ENCODE data around the gene PRR18. TPM values are rescaled to one million over a fixed set of nuclear protein-coding genes. Genes with fewer than 3 reads are reported as not detected.
A peak's percentile ranks its signal among the peaks of the same experiment; 100 is the strongest.

PRR18 gene
- polyA plus RNA-seq, 1 donor from 2014 or later: not detected

DNA sequence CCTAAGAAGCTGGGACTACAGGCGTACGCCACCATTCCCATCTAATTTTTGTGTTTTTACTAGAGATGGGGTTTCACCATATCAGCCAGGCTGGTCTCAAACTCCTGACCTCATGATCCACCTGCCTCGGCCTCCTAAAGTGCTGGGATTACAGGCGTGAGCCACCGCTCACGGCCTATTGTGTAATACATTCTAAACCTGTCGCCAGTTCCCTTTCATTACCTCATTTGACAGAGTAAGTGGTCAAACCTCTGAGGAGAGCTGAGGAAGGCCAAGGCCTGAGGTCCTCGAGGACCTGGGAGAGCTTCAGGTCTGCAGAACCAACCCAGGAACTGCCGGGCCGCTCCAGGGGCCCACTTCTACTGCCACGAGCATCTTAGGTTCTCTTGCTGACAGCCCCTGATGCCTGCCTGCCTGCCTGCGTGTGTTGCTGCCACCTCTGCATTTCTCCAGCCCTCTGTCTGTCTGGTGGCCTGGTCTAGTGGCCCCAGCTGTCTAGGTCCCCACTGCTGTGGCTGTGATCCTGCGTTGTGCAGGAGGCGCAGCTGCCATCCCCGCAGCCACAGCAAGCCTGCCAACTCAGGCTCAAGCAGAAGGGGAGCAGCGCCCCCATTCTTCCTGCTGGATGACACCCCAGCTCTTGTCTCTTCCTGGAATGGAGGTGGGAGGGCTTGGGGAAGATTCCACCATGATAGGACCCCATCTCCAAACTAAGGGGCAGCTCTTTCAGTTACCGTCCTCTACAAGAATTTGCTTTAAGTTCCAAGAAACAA, 45.3 kb downstream of the PRR18 start:
- Mint-ChIP-seq H3K27ac (no peak overlapping the region), H3K4me1 (peaks cover 0 to 15% (median 2%) of the 10 kb centered on the region in 3 donors), H3K9me3 (no peaks in the 10 kb centered on the region), H3K27me3 (peaks cover 15% of the 10 kb centered on the region), H3K36me3 (peaks cover 3% of the 10 kb centered on the region), H3K4me3 (no peak overlapping the region)

GRCh38 chr6:166259296-166259977, 48.8 kb downstream of the PRR18 start:
- peaks cover 3% of the 10 kb centered on the region for H3K36me3 Mint-ChIP-seq
- H3K27me3 Mint-ChIP-seq: peaks cover 19% of the 10 kb centered on the region
- peaks cover 0 to 7% (median 3%) of the 10 kb centered on the region in 3 donors for H3K9me3 Mint-ChIP-seq
- peak overlapping the region in 3 of 4 donors; percentile 71 to 93 (median 72) for H3K4me3 Mint-ChIP-seq
- peak overlapping the region in 2 of 3 donors; percentile 90 to 96 for H3K27ac Mint-ChIP-seq
- peaks cover 0 to 15% (median 2%) of the 10 kb centered on the region in 3 donors for H3K4me1 Mint-ChIP-seq

DNA sequence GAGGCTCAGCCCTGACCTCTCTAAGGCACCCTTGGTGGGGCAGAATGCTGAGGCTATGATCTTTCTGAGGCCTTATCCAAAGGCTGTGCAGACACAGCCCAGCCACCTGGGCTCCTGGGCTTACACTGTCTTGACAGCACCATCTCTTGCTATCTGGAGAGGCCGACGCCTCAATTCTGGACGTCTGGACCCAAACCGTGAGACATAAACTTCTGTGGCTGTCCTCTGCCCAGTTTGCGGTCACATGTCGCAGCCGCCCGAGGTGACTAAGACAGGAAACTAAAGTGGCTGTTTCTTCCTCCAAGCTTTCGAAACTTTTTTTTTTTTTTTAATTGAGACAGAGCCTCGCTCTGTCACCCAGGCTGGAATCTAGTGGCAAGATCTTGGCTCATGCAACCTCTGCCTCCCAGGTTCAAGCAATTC, 49.3 kb downstream of the PRR18 start:
- Mint-ChIP-seq H3K4me3 (peak overlapping the region in 3 of 4 donors; percentile 71 to 93 (median 72)), H3K27ac (peak overlapping the region in 2 of 3 donors; percentile 90 to 96), H3K36me3 (peaks cover 3% of the 10 kb centered on the region), H3K9me3 (peaks cover 0 to 7% (median 3%) of the 10 kb centered on the region in 3 donors), H3K4me1 (peaks cover 0 to 15% (median 2%) of the 10 kb centered on the region in 3 donors), H3K27me3 (peaks cover 25% of the 10 kb centered on the region)

DNA sequence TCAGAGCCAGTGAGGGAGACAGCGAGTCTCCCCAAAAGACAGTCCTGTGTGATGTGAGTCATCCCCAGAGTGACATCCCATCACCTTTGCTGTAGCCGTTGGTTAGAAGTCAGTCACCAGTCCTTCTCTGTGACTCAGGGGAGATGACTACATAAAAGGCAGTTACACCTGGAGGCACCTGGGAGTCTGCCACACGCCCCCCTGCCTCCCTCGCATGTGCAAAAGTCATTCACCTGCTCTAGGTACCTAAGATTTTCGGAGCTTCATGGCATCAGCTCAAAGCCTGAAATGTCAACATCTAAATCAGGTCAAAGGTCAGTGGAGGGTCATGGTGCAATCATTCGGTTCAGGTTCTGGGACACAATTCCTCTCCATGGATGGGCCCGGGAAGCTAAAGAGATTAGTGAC, 50.3 kb downstream of the PRR18 start:
- peaks cover 3% of the 10 kb centered on the region for H3K36me3 Mint-ChIP-seq
- H3K9me3 Mint-ChIP-seq: peaks cover 0 to 7% (median 3%) of the 10 kb centered on the region in 3 donors
- H3K4me1 Mint-ChIP-seq: peaks cover 0 to 16% (median 2%) of the 10 kb centered on the region in 3 donors
- peaks cover 28% of the 10 kb centered on the region for H3K27me3 Mint-ChIP-seq
- H3K4me3 Mint-ChIP-seq: no peak overlapping the region
- H3K27ac Mint-ChIP-seq: no peak overlapping the region

Other genes with a start within 250 kb of the PRR18 start
- gene TBXT, start 140.5 kb downstream of the PRR18 start, polyA plus RNA-seq: not detected
- gene SFT2D1, start 34.2 kb upstream of the PRR18 start, polyA plus RNA-seq: 64.2 TPM
- 38.6 TPM for gene MPC1, start 74.5 kb upstream of the PRR18 start, polyA plus RNA-seq

Data from IgD-negative memory B cell (primary cell).